ENCODE results near the gene PFN3.
"Not testable (repeated sequence)": the region's sequence is repeated elsewhere in the genome, so short reads cannot be mapped to it uniquely, and the experiment has no call there.

PFN3 gene

DNA sequence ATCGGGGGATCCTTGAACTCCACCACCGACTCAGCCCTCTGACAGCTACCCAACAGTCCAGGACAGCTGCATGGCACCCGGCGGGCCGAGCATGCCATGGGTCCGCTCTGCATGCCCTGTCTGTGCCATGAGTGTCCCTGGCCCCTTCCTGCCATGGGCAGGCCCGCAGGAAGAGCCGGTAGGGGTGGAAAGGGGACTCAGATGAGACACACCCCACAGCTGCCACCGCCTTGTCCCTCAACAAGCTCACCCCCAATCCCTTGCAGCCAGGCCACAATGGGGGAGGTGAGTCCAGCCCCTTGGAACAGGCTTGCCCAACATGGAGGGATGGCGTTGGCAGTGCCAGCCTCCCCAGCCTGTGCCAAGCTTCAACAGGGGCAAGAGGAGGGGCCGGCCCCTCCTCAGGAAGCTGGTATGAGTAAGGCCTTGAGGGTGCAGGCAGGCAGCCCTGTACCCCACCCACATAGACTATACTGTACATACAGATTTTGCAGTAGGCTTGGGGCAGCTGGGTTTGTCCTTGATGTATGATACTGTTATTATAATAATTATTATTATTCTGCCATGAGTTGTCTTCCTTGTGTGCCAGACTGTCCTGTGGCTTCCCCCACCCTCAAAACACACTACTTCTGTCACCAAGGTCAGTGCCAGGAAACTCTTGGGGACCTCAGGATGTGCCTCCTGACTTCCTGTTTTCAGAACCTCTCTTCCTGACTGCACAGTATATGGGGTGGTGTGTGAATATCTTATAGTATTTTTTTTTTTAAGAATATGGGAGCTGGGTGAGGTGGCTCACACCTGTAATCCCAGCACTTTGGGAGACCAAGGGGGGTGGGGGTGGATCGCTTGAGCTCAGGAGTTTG lies 28.2 kb downstream of the PFN3 start:
- peak; percentile 79 for DNase-seq

DNA sequence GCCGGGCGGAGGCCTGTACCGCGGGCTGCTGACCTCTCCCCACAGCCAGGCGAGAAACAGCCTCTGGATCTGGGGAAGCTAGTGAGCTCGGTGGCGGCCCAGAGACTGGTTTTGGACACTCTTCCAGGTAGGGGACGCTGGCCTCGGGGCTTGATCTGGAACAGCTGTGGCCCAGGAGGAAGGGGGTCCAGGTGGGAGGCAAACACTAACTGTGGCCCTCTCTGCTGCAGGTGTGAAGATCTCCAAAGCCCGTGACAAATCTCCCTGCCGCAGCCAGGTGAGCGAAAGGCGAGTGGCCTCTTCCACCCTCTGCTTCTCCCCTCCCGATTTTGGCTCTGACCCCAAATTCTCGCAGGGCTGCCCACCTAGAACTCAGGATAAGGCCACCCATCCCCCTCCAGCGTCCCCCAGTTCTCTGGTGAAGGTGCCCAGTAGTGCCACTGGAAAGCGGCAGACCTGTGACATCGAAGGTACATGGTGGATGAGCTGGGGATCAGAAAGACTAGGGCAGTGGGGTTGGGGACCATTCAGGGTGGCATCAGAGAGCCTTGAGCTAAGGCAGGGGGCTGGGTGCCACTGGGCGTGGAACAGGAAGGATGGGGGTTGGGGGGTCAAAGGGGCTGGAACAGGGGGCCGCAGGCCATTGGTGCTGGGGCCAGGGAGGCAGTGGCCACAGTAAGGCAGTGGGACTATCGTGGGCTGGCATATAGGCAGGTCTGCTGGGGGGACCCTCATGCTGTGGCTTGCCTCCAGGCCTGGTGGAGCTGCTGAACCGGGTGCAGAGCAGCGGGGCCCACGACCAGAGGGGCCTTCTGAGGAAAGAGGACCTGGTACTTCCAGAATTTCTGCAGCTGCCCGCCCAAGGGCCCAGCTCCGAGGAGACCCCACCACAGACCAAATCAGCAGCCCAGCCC lies 29.1 kb downstream of the PFN3 start:
- DNase-seq, result no peak

DNA sequence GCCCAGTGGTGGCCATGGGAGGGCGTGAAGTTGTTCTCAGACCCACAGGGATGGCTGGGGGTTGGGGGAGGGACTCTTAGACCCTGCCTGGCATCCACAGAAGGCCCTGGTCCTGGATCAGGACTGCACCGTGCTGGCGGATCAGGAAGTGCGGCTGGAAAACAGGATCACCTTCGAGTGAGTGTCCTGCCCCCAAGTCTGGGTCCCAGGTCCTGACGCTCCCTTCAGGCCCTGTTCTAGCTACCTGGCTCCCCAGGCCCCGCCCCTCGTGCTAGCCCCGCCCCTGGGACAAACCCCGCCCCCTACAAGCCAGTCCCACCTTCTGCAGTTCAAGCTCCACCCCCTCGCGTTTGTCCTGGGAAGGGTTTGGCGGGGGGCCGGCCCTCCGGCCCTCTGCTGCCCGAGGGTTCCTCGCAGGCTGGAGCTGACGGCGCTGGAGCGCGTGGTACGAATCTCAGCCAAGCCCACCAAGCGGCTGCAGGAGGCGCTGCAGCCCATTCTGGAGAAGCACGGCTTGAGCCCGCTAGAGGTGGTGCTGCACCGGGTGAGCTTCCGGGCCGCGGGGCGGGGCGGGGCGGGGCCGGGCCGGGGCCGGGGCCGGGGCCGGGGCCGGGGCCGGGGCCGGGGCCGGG lies 29.9 kb downstream of the PFN3 start:
- peak; percentile 74 for DNase-seq

DNA sequence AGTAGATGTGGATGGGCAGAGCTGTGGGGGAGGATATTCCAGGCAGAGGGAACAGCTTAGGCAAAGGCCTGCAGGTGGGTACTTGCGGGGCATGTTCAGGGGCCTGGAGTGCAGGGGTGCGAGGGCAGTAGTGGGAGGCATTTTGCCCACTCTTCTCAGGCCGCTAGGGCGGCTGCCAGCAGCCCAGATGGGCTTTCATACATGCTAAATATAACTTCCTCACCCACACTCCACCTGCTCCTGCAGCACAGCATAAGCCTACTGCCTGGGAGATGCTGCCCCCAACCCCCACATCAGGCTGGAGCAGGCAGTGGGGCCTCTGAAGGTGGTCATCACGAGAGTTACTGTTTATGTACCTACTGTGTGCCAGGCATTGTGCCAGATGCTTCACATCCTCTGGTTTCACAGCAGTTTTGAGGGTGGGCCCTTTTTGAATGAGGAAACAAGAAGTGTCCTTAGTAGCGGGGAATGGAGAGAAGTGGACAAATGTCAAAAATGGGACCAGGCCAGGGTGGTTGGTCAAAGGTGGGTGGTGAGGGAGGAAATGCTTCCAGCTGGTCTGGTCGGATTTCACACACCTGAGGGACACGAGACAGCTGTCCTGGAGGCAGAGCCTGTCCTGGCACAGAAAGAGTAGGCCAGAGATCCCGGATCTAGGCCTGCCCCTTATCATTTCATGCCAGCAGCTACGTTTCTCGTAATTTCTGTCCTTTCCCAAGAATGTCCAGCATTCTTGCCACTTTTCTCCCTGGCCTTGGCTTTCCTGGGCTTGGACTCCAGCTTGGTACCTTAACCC lies 30.6 kb downstream of the PFN3 start:
- DNase-seq, result no peak

DNA sequence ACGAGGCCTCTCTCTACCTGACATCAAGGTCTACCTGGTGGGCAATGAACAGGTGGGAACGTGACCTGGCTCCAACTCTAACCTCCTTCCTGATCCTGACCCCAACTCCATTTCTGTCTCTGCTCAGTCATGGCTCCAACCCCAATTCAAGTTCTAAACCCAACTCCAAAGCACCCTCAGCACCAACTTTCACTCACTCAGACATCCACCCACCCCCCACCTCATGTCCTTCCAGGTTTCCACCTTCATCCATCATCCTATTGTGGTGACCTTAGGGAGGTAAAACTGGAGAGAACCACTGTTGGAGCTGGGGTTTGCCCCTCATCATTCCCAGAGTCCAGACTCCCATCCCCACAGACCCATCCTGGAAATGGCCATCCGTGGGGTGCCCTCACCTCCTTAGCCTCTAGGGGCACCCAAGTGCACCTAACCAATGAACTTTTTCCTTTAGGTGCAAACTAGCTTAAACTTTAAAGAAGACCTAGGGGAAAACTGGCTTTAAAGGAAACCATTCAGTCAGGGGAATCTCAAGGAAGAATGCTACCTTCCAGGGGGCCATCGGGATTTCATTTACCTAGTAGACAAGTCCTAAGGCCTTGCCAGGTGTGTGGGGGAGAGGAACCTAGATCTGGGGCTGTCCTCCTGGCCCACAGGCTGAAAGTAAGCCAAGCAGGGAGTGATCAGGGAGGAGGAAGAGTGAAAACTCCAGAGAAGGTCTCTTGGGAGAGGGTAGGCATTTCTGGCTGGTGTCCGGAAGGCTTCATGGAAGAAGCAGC lies 31.4 kb downstream of the PFN3 start:
- DNase-seq, result peak; percentile 49

DNA sequence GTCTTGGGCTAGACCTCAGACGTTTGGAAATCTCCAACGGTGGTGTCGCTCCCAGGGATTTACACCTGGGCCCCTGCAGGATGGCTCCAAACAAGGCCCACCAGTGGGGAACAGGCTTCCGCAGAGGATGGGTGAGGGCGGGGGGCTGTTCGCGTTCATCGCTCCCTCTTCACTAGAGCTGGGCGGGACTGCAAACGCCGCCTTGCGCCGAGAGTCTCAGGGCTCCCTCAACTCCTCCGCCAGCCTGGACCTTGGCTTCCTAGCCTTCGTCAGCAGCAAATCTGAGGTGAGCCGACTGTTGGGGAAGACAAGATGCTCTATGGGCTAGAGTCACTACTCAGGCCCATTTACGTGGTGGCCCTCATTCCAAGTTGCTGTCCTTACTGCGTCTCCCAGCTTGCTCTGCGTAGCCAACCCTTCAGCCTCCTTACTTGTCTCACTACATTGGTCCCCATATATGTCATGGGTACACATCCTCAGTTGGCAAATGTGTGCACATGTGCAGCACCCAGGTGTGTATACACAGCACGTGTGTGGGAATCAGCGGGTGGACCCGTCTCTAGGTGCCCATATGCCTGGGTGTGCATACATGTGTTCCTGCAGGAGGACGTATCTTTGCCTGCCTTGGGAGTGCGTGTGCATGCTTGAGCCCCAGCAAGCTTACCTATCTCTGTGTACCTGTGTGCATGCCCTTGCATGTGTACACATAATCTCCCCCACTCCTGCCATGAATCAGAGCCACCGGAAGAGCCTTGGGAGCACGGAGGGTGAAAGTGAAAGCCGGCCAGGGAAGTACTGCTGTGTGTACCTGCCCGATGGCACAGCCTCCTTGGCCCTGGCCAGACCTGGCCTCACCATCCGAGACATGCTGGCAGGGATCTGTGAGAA lies 32.2 kb downstream of the PFN3 start:
- no peak for DNase-seq

DNA sequence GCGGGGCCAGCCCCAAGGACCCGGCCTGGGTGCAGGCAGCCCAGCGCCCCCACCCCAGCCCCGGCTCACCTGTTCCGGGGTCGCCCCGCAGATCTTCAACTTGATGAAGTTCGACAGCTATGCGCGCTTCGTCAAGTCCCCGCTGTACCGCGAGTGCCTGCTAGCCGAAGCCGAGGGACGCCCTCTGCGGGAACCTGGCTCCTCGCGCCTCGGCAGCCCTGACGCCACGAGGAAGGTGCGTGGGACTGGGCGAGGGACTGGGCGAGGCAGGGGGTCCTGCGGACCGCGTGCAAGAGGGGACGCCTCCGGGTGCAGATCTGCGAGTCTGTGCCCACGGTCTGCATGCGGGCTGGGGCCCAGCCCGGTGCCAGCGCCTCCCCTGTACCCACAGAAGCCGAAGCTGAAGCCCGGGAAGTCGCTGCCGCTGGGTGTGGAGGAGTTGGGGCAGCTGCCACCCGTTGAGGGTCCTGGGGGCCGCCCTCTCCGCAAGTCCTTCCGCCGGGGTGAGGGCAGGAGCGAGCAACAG lies 33.1 kb downstream of the PFN3 start:
- no peak for DNase-seq

DNA sequence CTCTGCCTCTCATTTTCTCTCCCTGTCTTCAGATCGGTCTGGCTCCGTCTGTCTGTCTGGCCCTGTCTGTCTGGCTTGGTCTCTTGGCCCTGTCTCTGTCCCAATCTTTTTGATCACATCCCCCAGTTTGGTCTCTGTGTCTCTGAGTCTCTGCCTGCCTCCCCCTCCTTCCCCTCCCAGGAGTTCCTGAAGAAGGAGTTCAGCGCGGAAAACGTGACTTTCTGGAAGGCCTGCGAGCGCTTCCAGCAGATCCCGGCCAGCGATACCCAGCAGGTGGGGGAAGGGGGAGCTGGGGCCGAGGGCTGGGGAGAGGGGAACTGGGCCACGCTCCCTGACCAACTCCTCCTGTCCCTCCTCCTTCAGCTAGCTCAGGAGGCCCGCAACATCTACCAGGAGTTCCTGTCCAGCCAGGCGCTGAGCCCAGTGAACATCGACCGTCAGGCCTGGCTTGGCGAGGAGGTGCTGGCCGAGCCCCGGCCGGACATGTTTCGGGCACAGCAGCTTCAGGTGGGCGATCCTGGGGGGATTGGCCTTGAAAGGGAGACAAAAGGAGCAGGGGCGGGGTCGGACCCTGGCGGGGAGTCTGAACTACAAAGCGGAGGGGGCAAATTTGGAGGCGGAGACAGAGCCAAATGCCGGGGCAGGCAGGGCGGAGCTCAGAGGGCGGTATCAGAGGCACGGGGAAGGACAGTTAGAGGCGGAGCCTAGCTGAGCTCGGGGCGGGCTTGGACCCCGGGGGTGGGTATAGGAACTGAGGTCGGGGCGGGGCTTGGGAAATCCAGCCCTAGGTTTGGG lies 33.7 kb downstream of the PFN3 start:
- no peak for DNase-seq

DNA sequence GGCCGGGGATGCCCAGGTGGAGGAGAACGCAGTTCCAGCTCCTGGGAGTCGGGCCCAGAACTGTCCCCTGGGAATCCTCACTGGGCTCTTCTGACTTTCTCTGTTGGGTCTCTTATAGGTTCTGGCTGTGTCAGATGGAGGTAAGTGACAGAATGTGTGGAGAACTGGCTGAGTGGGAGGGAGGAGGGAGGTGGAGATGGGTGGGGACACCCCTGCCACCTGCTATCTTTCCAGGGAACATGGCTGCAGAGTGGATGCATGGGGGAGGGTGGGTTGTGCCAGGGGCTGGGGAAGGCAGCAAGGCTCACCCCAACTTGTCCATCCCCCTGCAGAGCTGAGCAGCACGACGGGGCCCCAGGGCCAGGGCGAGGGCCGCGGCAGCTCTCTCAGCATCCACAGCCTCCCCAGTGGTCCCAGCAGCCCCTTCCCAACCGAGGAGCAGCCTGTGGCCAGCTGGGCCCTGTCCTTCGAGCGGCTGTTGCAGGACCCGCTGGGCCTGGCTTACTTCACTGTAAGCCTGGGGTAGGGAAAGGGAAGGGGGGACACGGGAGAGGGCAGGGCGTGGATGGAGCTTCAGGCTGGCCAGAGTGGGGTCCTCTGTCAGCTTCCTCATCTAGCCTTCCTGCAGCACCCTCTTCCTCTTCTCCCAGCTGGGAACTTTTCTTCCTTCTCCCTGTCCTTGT lies 34.5 kb downstream of the PFN3 start:
- DNase-seq, result no peak

DNA sequence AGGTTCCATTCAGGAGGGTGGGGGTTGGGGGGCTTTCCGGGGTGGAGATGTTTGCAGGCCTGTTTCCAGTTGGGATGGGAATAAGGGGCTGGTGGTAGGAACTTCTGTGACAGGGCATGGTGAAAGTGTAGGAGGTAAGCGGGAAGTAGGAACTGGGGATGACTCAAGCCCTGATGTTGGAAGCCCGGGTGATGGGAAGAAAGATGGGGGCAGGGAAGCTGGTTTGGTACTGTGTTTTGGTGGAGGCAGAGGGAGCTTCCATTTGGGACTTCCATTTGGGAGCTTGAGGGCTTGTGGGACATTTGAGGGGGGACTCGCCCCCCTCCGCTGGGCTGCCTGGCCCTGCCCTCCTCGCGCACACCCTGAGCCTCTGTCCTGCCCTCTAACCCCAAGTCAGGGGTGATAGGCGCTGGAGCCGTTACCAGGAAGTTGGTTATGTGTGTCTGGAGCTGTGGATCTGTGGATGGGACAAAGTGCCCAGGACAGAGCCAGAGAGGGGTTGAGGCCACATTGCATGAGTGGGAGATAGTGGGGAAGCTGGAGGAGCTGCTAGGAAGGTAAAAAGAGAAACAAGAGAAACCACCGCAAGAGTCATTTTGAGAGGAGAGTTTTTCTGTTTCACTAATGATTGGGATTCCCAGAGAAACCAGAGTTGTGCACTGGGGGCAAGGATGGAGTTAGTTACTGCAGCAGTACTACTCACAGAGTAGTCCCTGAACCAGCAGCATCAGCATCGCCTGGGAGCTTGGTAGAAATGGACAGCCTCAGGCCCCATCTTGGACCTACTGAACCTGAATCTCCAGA lies 36.1 kb downstream of the PFN3 start:
- DNase-seq, result no peak

DNA sequence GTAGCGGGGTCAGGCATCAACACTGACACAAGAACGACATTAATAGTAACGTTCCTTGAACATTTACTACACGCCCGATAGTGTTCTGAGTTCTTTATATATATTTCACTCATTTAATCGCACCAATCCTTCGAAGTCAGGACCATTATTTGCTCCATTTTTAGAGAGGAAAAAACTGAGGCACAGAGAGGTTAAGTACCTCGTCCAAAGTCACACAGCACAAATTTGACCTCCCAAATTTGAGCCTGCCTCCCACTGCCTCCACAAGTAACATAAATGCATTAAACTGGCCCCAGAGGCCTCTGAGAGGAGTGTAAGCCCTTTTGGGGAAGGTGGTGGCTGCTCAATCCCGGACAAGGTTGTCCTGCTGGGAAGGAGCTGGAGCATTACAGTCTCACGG lies 36.9 kb downstream of the PFN3 start:
- DNase-seq, result no peak

DNA sequence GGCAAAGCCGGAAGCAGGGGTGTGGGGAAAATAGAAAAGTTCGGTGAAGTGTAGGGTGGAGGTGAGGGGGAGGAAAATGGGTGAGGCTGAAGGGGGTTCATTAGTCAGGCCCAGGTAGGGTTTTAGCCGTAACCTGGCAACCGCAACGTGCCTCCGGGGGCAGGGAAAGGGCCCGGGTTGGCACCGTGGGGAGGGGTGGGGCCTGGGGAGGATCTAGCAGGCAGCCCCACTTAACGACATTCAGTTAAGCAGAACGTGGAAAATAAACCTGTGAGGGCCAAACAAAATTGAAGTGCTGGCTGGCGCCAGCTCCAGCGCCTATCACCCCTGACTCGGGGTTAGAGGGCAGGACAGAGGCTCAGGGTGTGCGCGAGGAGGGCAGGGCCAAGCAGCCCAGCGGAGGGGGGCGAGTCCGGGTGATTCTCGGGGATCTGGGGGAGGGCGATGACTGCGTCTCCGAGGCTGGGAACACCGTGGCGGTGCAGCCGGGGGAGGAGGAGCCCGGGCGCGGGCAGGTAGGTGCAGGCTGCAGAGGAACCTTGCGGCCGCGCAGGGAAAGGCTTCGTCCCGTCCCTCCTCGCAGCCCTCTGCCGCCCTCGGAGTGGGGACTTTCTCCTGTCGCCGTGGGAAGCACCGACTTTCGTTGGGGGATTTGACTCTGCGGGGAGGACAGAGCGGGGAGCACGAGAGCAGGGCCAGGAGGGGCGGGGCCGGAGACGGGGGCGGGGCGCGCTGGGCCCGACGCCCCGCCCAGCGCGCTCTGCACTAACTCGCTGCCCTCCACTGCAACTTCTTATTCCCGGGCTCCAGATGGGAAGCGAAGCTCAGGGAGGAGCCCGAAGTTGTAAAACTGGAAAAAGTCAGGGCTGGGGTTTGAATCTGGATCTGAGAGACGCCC lies 37.6 kb downstream of the PFN3 start:
- peak; percentile 82 for DNase-seq

DNA sequence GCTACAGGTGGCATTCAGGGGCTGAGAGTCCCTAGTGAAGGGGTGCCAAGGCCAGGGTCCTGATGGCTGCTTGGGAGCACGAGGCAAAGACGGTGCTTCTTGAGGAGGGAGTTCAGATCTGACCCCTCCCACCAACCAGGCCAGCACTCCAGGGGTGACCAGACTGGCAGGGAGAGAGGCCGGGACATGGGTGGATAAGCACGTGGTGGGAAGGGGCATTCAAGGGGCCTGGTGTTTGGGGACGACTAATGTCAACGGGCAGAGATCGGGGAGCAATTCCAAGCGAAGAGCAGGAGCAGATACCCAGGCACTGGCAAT lies 38.2 kb downstream of the PFN3 start:
- DNase-seq, result no peak

DNA sequence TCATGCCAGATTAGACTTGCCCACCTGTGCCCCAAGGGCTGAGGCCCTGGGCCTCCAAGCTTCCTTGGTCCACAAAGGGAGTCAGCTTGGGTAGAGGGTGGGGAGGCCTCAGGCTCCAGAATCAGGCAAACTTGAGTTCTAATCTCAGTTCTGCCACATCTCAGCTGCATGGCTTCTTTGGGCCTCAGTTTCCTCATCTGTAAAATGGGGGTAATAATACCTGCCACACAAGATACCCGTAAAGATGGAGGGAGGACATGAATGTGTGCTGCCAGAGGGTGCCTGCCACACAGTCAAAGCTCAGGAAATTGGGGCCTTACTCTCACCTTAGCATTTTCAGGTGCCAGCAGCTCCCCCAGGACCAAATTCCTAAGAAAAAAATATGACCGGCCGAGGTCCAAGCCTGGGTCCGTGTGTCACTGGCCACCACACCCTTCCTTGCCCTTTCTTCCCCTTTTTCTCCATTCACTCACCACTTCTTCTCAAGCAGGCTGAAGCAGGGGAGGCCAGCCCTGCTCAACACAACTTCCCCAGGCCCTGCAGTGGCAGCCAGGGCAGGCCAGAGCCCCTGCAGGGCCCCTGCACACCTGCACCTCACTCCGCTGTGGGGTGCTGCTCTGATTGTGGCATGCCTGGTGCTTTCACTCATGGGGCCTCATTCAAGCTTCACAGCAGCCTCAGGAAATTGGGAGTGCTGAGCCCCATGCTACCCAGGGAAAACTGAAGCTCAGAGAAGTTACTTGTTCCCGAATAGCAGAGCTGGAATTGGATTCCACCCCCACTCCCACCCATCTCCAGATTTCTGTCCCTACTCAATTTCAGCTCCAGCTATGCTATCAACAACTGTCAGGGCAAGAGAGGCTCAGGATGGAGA lies 38.8 kb downstream of the PFN3 start:
- peak; percentile 40 for DNase-seq

DNA sequence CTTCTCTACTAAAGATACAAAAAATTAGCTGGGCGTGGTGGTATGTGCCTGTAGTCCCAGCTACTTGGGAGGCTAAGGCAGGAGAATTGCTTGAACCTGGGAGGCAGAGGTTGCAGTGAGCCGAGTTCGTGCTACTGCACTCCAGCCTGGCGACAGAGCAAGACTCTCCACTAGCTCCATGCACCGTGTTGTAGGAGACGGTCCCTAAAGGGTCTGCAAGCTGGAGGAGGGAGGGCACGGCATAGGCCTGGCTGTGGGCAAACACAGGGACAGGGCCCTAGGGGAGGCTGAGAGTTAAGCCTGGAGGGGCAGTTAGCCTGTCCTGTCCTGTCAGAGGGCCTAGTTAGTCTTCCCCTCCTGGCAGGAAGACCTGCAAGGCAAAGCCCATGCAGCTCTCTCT lies 39.7 kb downstream of the PFN3 start:
- not testable (repeated sequence) for DNase-seq

DNA sequence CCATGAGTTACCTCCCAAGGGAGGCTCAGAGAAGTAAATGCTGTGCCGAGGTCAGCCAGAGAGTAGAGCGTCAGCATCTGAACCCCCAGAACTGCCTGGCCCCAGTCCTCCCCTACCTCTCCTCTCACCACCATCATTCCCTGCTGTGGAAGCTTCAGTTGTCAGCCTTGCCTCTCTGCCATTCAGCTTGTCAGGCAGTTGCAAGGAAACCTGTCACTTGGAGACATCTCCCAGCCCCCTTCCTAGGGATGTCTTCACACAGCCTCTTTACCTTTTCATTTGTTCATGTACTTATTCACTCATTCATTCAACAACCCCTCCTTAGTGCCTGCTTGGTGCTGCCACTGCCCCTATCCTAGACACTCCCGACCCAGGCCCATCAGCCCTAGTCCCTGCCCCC lies 40.6 kb downstream of the PFN3 start:
- DNase-seq, result no peak
